Pancreas (tissue), 10 donors: Measurements from ENCODE around the gene B4GALT5. TPM values are rescaled to one million over a fixed set of nuclear protein-coding genes. Genes with fewer than 3 reads are reported as not detected.
A peak's percentile ranks its signal among the peaks of the same experiment; 100 is the strongest.

Experiments used
- ATAC-seq, 4 donors: fragments of 200-7000 bp; cut with Tn5 transposase; one replicate each; pipeline versions ENCODE4 v1.8.0 to v1.9.1; 2020; ENCODE audit warnings: mild to moderate bottlenecking in 4 of 4, moderate library complexity in 4 of 4
- DNase-seq, 6 donors: peaks; one replicate each; pipeline ENCODE4 v3.0.0-alpha.2; 2020
- FAIRE-seq: peaks from 2 replicates; lab custom pipeline; 2012; peaks lifted over from hg19 to GRCh38; lab: Jason Lieb, UNC
- H3K27ac ChIP-seq, 4 donors: fragments of 200-600 bp; sonication (generic); 1 replicate in 3 of 4; 2 replicates in 1 of 4; pipeline versions ENCODE4 v1.5.0 to v1.8.0; 2020
- H3K27me3 ChIP-seq, 4 donors: fragments of 200-600 bp; one replicate each; pipeline ENCODE4 v1.8.0; 2021
- H3K36me3 ChIP-seq, 3 donors: fragments of 200-600 bp; sonication (generic) in 1 of 3; one replicate each; pipeline versions ENCODE4 v1.5.0 to v1.8.0; 2020 to 2021
- H3K4me1 ChIP-seq, 3 donors: fragments of 200-600 bp; one replicate each; pipeline ENCODE4 v1.8.0; 2021
- H3K4me3 ChIP-seq, 4 donors: fragments of 200-600 bp; sonication (generic) in 2 of 4; one replicate each; pipeline versions ENCODE4 v1.5.0 to v1.8.0; 2020 to 2021
- H3K9me3 ChIP-seq, 4 donors: fragments of 200-600 bp; one replicate each; pipeline ENCODE4 v1.8.0; 2021
- CTCF ChIP-seq, 4 donors: fragments of 200-600 bp; sonication (generic) in 3 of 4; IDR thresholded peaks; one replicate each; pipeline versions ENCODE4 v1.5.0 to v1.8.0; 2021; ENCODE audit warnings: antibody characterized with exemption in 4 of 4
- WGBS, 2 donors: extraction: QIAGEN DNeasy Blood & Tissue Kit; methylation state at CpG; one replicate each; pipeline ENCODE4 v1.1.7; 2013; 5-methylcytosine and 5-hydroxymethylcytosine counted together
- intact Hi-C, 3 donors: fragments of 100-400 bp; cut with DNase I; formaldehyde crosslinking; loops; one replicate each; pipeline versions ENCODE4 v1.11.1 to v1.14.2; 2022
- polyA plus RNA-seq, 2 donors: library from polyadenylated mRNA; stranded (reverse); fragments of 200-250 nt; gene quantifications; one replicate each; pipeline ENCODE4 v1.2.3, GENCODE V29; 2013
- total RNA-seq, 6 donors: library from RNA; stranded (reverse); fragmentation: NEBNext Ultra II Directional in 4 of 6; extraction: Animal tissue kit (Norgen Biotek cat#: 25700) in 4 of 6; gene quantifications; one replicate each; pipeline versions ENCODE4 v1.2.1 to v1.2.4, GENCODE V29; 2021 to 2023
- donor health status: healthy with polysubstance abuse.
- donor health status: DM: no; HTN: no; CAD: no; lungs with moderate emphysema.
- donor health status: DM: no; HTN: no; CAD: no.
- donor health status: control.
- donor health status: control.
- donor health status: Bipolar disorder and iron deficiency.
- donor health status: DM: yes; HTN: yes; CAD: no.
- donor health status: DM: no; HTN: no; CAD: no.
- donor health status: DM: no; HTN: no; CAD: no.
- donor health status: DM: yes; HTN: yes; CAD: no.

Gene B4GALT5
- total and polyA plus RNA-seq, 8 donors = 5.1 to 28.2 (median 8.8) TPM

GRCh38 chr20:49693435-49694171, 20.1 kb downstream of the B4GALT5 start:
- ATAC-seq (no peak), FAIRE-seq (no peak), DNase-seq (no peak)
- TF ChIP-seq CTCF (IDR thresholded peaks at IDR 0.05) = no peak
- H3K27ac ChIP-seq = peak overlapping the region in 2 of 4 donors; percentile 41 to 49
- intact Hi-C loops = no loop called here
- H3K9me3 ChIP-seq = no peaks in the 10 kb centered on the region
- WGBS, 2 donors = 57 to 59% methylated on average over 5 of the region's 5 CpGs
- peaks cover 51 to 77% (median 52%) of the 10 kb centered on the region in 3 donors for H3K4me1 ChIP-seq
- H3K36me3 ChIP-seq = no peaks in the 10 kb centered on the region
- H3K27me3 ChIP-seq = no peaks in the 10 kb centered on the region
- H3K4me3 ChIP-seq = no peak overlapping the region

GRCh38 chr20:49692941-49693340, 20.7 kb downstream of the B4GALT5 start:
- intact Hi-C loops = no loop called here
- WGBS, 2 donors = 54 to 78% methylated on average over 3 of the region's 3 CpGs
- Histone ChIP-seq H3K4me3 (no peak overlapping the region), H3K36me3 (no peaks in the 10 kb centered on the region), H3K27ac (peak overlapping the region in 2 of 4 donors; percentile 49 to 85), H3K27me3 (no peaks in the 10 kb centered on the region), H3K4me1 (peaks cover 55 to 83% (median 57%) of the 10 kb centered on the region in 3 donors), H3K9me3 (no peaks in the 10 kb centered on the region)
- no peak for DNase-seq
- FAIRE-seq = no peak
- no peak for TF ChIP-seq CTCF (IDR thresholded peaks at IDR 0.05)
- no peak for ATAC-seq

GRCh38 chr20:49691818-49692568, 21.7 kb downstream of the B4GALT5 start:
- Histone ChIP-seq H3K4me3 (no peak overlapping the region), H3K4me1 (peaks cover 49 to 85% (median 51%) of the 10 kb centered on the region in 3 donors), H3K9me3 (no peaks in the 10 kb centered on the region), H3K36me3 (no peaks in the 10 kb centered on the region), H3K27ac (peak overlapping the region in 3 of 4 donors; percentile 69 to 92 (median 85)), H3K27me3 (no peaks in the 10 kb centered on the region)
- DNase-seq (no peak), ATAC-seq (peak in 2 of 4 donors; percentile 1 to 7), FAIRE-seq (no peak)
- 86 to 90% methylated on average over 5 of the region's 5 CpGs for WGBS, 2 donors
- intact Hi-C loops = no loop called here
- no peak for TF ChIP-seq CTCF (IDR thresholded peaks at IDR 0.05)

- WGBS, 2 donors = 11 to 14% methylated on average over 9 of the region's 9 CpGs
- intact Hi-C loops = no loop called here
- H3K36me3 ChIP-seq = no peaks in the 10 kb centered on the region
- H3K27me3 ChIP-seq = no peaks in the 10 kb centered on the region
- peak; percentile 79 to 88 (median 80) for ATAC-seq
- FAIRE-seq = no peak
- H3K4me1 ChIP-seq = peaks cover 40 to 84% (median 44%) of the 10 kb centered on the region in 3 donors
- no peak overlapping the region for H3K4me3 ChIP-seq
- peak; percentile 60 to 83 (median 76) for DNase-seq
- no peaks in the 10 kb centered on the region for H3K9me3 ChIP-seq
- no peak for TF ChIP-seq CTCF (IDR thresholded peaks at IDR 0.05)
- H3K27ac ChIP-seq = peak overlapping the region; percentile 22 to 92 (median 77)
These were observed 22.6 kb downstream of the B4GALT5 start for GRCh38 chr20:49690899-49691620.
